IMR-90 (cell line): Measurements from ENCODE around the gene USPL1. TPM values are rescaled to one million over a fixed set of nuclear protein-coding genes. Genes with fewer than 3 reads are reported as not detected.
"Not testable (repeated sequence)": the region's sequence is repeated elsewhere in the genome, so short reads cannot be mapped to it uniquely, and the experiment has no call there.

Source experiments
- ATAC-seq: fragments of 200-7000 bp; cut with Tn5 transposase; 2 replicates; pipeline ENCODE4 v1.9.1; 2020; ENCODE audit warnings: low read depth, mild to moderate bottlenecking, moderate library complexity
- BruUV-seq: library from RNA; stranded (reverse); fragments of 400-500 nt; replicated peaks from 2 replicates; lab custom pipeline; 2021; lab: Mats Ljungman, UMichigan
- CTCF ChIA-PET: fragments of 300-600 bp; formaldehyde crosslinking; extraction: SDS; loops from one replicate; lab custom pipeline; 2021; ENCODE audit warnings: antibody characterized with exemption; lab: Yijun Ruan, JAX
- POLR2A ChIA-PET: fragments of 300-600 bp; sonication (Branson Sonifier 250); formaldehyde crosslinking; loops from one replicate; lab custom pipeline; 2022; ENCODE audit warnings: antibody characterized with exemption; ENCODE audit not compliant: unreplicated experiment; lab: Charles Lee
- DNase-seq: peaks from one replicate; pipeline ENCODE4 v3.0.0; 2013
- H2AFZ ChIP-seq: replicated peaks from 2 replicates; pipeline ENCODE3; 2013; ENCODE audit warnings: low read length, mild to moderate bottlenecking; ENCODE audit not compliant: poor library complexity
- H2AK5ac ChIP-seq: 2 replicates; pipeline ENCODE4 v1.6.1; 2013; ENCODE audit warnings: low read depth, low read length, inconsistent platforms
- H2AK9ac ChIP-seq: replicated peaks from 2 replicates; pipeline ENCODE3; 2013; ENCODE audit warnings: mild to moderate bottlenecking, low read depth, low read length, moderate library complexity; ENCODE audit not compliant: poor library complexity
- H2BK120ac ChIP-seq: 2 replicates; pipeline ENCODE4 v1.6.1; 2013; ENCODE audit warnings: low read depth, low read length, inconsistent platforms
- H2BK15ac ChIP-seq: 3 replicates; pipeline ENCODE4 v1.6.1; 2013; ENCODE audit warnings: low read depth, low read length, inconsistent platforms
- H2BK20ac ChIP-seq: 2 replicates; pipeline ENCODE4 v1.6.1; 2013; ENCODE audit warnings: low read depth, mild to moderate bottlenecking, inconsistent platforms, low read length, moderate library complexity
- H2BK5ac ChIP-seq: 2 replicates; pipeline ENCODE4 v1.6.1; 2013; ENCODE audit warnings: mild to moderate bottlenecking, low read depth, low read length, inconsistent platforms; ENCODE audit not compliant: poor library complexity, severe bottlenecking
- H3K14ac ChIP-seq: replicated peaks from 2 replicates; pipeline ENCODE4 v1.6.1; 2013; ENCODE audit warnings: low read depth, low read length, inconsistent platforms
- H3K18ac ChIP-seq: 2 replicates; pipeline ENCODE4 v1.6.1; 2013; ENCODE audit warnings: low read depth, low read length, control low read depth
- H3K23ac ChIP-seq: 2 replicates; pipeline ENCODE4 v1.6.1; 2013; ENCODE audit warnings: low read depth, low read length, inconsistent platforms
- H3K27ac ChIP-seq: 2 replicates; pipeline ENCODE4 v1.5.1; 2013; ENCODE audit warnings: mild to moderate bottlenecking, control low read depth, low read length; ENCODE audit not compliant: insufficient read depth
- H3K27me3 ChIP-seq: 2 replicates; pipeline ENCODE4 v1.6.1; 2013; ENCODE audit warnings: low read length; ENCODE audit not compliant: control insufficient read depth, insufficient read depth
- H3K36me3 ChIP-seq: 2 replicates; pipeline ENCODE4 v1.6.1; 2013; ENCODE audit warnings: low read length, mixed read lengths; ENCODE audit not compliant: control insufficient read depth, insufficient read depth
- H3K4ac ChIP-seq: 2 replicates; pipeline ENCODE4 v1.6.1; 2013; ENCODE audit warnings: low read depth, low read length, inconsistent platforms
- H3K4me1 ChIP-seq: 2 replicates; pipeline ENCODE4 v1.6.1; 2013; ENCODE audit warnings: low read length, mixed read lengths; ENCODE audit not compliant: control insufficient read depth, insufficient read depth
- H3K4me2 ChIP-seq: 2 replicates; pipeline ENCODE4 v1.6.1; 2013; ENCODE audit warnings: low read depth, mild to moderate bottlenecking, control low read depth, low read length, moderate library complexity
- H3K4me3 ChIP-seq: 2 replicates; pipeline ENCODE4 v1.5.1; 2013; ENCODE audit warnings: low read depth, mild to moderate bottlenecking, control low read depth, low read length, moderate library complexity; ENCODE audit not compliant: insufficient read depth
- H3K56ac ChIP-seq: 2 replicates; pipeline ENCODE4 v1.6.1; 2013; ENCODE audit warnings: low read length, inconsistent platforms; ENCODE audit not compliant: insufficient read depth; ENCODE audit errors: extremely low read depth
- H3K79me1 ChIP-seq, 2 experiments: 2 replicates each; pipeline ENCODE4 v1.6.1; 2013; ENCODE audit warnings: low read length in 2 of 2, inconsistent platforms in 1 of 2, low read depth in 1 of 2
- H3K9ac ChIP-seq: 2 replicates; pipeline ENCODE4 v1.6.1; 2013; ENCODE audit warnings: low read depth, low read length, control low read depth
- H3K9me1 ChIP-seq: 2 replicates; pipeline ENCODE4 v1.6.1; 2013; ENCODE audit warnings: low read length, inconsistent platforms; ENCODE audit not compliant: insufficient read depth
- H3K9me3 ChIP-seq: 2 replicates; pipeline ENCODE4 v1.6.1; 2013; ENCODE audit warnings: low read length; ENCODE audit not compliant: control insufficient read depth, insufficient read depth
- H4K20me1 ChIP-seq: 2 replicates; pipeline ENCODE4 v1.6.1; 2013; ENCODE audit warnings: low read length, inconsistent platforms; ENCODE audit not compliant: insufficient read depth
- H4K5ac ChIP-seq: 2 replicates; pipeline ENCODE4 v1.6.1; 2013; ENCODE audit warnings: mild to moderate bottlenecking, low read depth, low read length, control low read depth
- H4K8ac ChIP-seq, 2 experiments: 2 replicates each; pipeline ENCODE4 v1.6.1; 2013; ENCODE audit warnings: low read depth in 2 of 2, low read length in 2 of 2, control low read depth in 1 of 2, inconsistent platforms in 1 of 2
- H4K91ac ChIP-seq: 2 replicates; pipeline ENCODE4 v1.6.1; 2013; ENCODE audit warnings: low read depth, low read length, inconsistent platforms; ENCODE audit not compliant: insufficient read depth
- WGBS, 2 experiments: methylation state at CpG; one replicate each; pipeline versions ENCODE4 v1.1.5 to v1.1.7; 2013; ENCODE audit warnings: missing lambda C conversion rate in 2 of 2; ENCODE audit not compliant: insufficient read length in 1 of 2; ENCODE audit errors: extremely low coverage in 2 of 2; 5-methylcytosine and 5-hydroxymethylcytosine counted together
- dilution Hi-C: fragments of 300-500 bp; cut with HindIII; formaldehyde crosslinking; loops from one replicate; pipeline ENCODE4 v1.14.3; 2018; ENCODE audit warnings: low sequenced_read_pairs; ENCODE audit not compliant: unreplicated experiment
- in situ Hi-C: fragments of 300-500 bp; cut with MboI; formaldehyde crosslinking; loops from 3 replicates; pipeline ENCODE4 v1.14.3; 2019; ENCODE audit warnings: low sequenced_read_pairs, inconsistent platforms, mixed read lengths
- intact Hi-C: fragments of 100-400 bp; cut with micrococcal nuclease; formaldehyde crosslinking; loops from 2 replicates; pipeline ENCODE4 v1.10.0; 2022
- polyA plus RNA-seq, 3 experiments: library from polyadenylated mRNA; depleted of rRNA; stranded (reverse); fragments of >200 nt; gene quantifications; 2 replicates each; pipeline ENCODE4 v1.2.3, GENCODE V29; 2012; ENCODE audit warnings: low replicate concordance in 1 of 3
- total RNA-seq: library from RNA; depleted of rRNA; stranded (reverse); fragments of >200 nt; gene quantifications from 2 replicates; pipeline ENCODE4 v1.2.3, GENCODE V29; 2012

Gene USPL1
- total and polyA plus RNA-seq, 2 of the 4 experiments (the other 2 are of a cell fraction) = 12.1 to 15.4 TPM

GRCh38 chr13:30641173-30641572, 23.5 kb downstream of the USPL1 start:
- peaks cover 11% of the 10 kb centered on the region for H4K20me1 ChIP-seq
- H2BK120ac ChIP-seq, H3K4me2 ChIP-seq, H3K18ac ChIP-seq, H3K27me3 ChIP-seq, H4K91ac ChIP-seq, H3K9me1 ChIP-seq, H3K56ac ChIP-seq, H2BK5ac ChIP-seq, H3K4me3 ChIP-seq, H3K14ac ChIP-seq, H2AK9ac ChIP-seq, H2AFZ ChIP-seq, H2AK5ac ChIP-seq, H4K8ac ChIP-seq, H3K23ac ChIP-seq, H3K9me3 ChIP-seq, H2BK15ac ChIP-seq, H4K5ac ChIP-seq, H3K27ac ChIP-seq, BruUV-seq, POLR2A ChIA-PET, H3K4ac ChIP-seq, DNase-seq, dilution Hi-C loops, H3K4me1 ChIP-seq, intact Hi-C loops, CTCF ChIA-PET, H2BK20ac ChIP-seq, H3K9ac ChIP-seq, ATAC-seq: not testable (repeated sequence)
- peaks cover 23% of the 10 kb centered on the region for H3K36me3 ChIP-seq
- peaks cover 27 to 47% of the 10 kb centered on the region in 2 experiments for H3K79me1 ChIP-seq
- in situ Hi-C loops = loop anchor here (25.0 kb wide), 1 partner anchor 396 kb away; no protein-coding TSS in a partner anchor
- no CpG with 5 or more reads among the region's 1 CpG for WGBS, 2 experiments
